ENCODE data around the gene TFEB.

- TF ChIP-seq YY1 (IDR thresholded peaks at IDR 0.05; ENCODE audit: insufficient read depth, insufficient read length) (no peak), ZNF274 (IDR thresholded peaks at IDR 0.05; ENCODE audit: low read depth, low read length) (no peak)
Observed at GRCh38 chr6:41781366-41781730, 45.9 kb upstream of the TFEB start.

Measured in NT2/D1 (cell line).